Measurements from ENCODE around the gene TRIM16.
"Not testable (repeated sequence)": the region's sequence is repeated elsewhere in the genome, so short reads cannot be mapped to it uniquely, and the experiment has no call there.

Gene TRIM16

DNA sequence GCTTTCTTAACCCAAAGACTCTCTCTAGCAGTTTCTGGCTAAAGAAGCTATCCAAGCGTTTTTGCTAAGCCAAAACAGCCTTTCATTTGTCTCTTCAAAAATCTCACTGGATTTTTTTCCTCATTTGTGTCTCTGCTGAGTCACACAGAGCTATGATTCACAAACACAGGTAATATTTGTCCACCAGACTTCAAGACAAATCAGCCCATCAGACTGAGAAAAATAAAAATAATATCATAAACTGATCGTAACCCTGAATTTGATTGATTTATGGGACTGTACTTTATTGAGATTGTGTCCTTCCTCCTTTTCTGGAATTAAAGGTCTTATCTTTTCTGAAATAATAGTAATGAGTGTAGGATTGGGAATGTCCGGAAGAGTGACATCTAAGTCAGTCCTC is 25.8 kb downstream of the TRIM16 start:
- no peak for DNase-seq (ENCODE audit: low read depth in 2 of 2)

DNA sequence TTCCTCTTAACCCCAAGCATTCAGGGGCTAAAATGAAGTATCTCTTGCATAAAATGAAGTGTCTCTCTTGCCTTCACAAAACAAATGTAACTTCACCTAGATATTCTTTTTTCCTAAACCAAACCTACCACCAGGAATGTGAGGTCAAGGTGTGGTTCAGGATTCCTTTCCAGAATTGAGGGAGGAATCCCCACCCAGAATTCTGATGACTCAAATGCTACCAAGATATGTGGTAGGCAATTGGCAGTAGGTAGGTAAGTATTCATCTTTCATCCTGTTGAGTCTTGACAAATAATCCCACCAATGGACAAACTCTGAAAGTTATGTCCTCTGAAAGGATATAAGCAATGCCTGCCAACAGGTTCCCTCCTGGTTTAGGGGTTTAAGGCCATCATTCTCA is 26.2 kb downstream of the TRIM16 start:
- no peak for DNase-seq (ENCODE audit: low read depth in 2 of 2)

DNA sequence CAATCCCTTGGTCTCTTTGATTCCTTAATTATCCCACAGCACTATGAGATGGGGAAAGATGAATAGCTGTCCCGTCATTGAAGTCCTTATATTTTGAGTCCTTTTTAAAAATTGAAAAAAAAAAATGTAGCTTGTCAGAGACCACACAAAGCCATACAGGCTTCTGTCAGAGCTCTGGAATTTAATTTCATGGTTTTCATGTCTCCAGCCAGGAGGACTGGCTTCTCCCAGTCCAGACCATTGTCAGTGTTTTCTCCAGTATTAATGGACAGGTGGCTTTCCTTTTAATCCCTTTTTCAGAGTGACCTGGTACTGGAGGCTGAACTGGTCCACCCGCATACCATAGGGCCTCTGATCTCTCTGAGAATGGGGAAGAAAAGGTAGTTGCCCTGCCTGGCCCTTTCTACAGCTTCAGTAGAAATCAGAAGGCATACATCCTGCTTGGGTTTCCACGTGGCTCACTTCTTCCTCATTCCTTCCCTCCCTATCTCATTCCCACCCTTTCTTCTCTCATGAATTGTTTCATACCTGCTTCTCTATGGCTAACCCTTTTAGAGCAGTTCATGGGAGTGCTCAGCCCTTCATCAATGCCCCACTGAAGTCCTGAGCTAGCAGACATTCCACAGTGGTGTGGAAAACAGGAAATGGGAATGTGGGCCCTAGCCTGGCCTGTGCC is 29.1 kb downstream of the TRIM16 start:
- no peak for DNase-seq (ENCODE audit: low read depth in 2 of 2)

DNA sequence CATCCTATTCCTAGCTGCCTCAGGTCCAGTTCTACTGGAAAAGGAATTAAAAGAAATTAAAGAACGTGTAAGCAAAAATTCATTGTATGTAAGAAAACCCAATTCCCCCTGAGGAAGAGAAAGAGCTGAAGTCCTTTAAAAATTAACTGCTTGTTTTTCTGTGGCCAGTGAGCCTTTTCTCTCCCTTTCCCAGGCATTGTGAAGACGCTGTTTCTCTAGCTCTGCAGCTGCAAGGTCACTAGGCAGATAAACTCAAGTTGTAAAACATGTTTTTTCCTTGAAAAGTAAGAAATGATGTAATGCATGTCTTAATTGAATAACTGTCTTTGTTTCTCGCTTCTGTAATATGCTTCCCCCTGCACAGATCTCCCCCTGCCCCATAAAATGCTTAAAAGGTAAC is 29.7 kb downstream of the TRIM16 start:
- DNase-seq (ENCODE audit: low read depth in 2 of 2): not testable (repeated sequence)

DNA sequence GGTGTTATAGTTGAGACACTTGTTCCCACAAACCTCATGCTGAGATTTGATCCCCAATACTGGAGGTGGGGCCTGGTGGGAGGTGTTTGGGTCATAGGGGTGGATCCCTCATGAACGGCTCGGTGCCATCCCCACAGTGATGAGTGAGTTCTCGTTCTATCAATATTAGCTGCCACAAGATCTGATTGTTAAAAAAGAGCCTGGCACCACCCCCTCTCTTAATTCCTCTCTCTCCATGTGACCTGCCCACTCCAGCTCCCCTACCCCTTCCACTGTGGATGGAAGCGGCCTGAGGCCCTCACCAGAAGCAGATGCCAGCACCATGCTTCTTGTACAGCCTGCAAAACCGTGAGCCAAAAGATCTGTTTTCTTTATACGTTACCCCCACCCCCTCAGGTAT is 31.2 kb downstream of the TRIM16 start:
- DNase-seq (ENCODE audit: low read depth in 2 of 2): no peak

DNA sequence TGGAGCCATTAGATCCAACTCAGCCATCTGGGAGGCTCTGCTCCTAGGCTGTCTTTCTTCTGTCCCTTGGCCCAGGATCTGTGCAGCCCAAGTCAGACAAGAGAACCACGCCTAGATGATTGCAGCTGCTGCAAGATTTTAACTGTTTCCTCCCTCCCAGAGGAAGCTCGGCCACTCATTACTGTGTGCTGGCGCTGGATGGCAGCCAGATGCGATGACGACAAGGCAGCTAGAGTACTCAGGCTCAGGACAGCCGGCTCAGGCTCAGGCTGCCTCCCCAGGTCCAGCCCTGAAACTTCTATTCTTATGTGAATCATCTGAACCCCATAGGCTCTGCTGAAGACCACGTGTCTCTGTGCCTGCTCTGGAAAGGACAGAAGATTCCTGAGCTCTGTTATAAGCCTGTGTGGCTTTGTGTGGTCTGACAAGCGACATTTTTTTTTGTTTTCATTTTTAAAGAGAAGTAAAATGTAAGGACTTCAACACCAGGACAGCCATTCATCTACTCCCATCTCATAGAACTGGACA is 32.5 kb downstream of the TRIM16 start:
- no peak for DNase-seq (ENCODE audit: low read depth in 2 of 2)

DNA sequence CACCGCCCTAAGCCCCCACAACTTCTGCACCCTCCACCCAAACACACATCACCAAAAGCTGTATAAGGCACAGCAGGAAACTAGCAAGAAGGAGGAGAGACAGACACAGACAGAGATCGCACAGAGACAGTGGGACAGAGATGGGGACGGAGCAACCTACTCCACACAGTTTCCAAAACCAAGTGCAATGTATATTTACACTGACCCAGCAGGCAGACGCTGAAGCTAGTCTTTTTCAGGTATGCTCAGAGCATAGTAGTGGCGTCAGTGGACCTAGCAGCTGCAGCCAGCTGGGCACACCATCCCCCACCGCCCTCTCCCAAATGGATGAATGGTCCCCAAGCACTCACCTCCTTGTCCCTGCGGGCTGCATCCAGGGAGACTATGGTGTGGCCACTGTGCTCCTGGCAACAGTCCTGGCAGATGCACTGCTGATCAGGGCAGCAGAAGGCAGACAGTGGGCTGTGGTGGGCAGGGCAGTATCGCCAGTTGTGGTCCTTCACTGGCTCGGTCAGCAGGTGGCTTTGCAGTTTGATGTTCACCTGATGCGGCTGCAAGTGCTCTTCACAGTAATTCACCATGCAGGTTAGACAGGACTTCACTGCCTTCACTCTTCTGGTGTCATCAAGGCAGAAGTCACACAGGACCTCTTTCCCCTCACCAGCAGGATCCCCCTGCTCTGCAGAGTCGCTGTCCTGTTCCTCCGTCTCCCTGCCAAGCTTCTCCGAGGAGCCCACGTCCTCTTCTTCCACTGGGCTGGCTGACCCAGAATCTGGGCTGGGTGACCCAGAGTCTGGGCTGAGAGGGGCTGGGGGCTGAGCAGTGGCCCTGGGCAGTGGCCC is 33.1 kb downstream of the TRIM16 start:
- DNase-seq (ENCODE audit: low read depth in 2 of 2): no peak

DNA sequence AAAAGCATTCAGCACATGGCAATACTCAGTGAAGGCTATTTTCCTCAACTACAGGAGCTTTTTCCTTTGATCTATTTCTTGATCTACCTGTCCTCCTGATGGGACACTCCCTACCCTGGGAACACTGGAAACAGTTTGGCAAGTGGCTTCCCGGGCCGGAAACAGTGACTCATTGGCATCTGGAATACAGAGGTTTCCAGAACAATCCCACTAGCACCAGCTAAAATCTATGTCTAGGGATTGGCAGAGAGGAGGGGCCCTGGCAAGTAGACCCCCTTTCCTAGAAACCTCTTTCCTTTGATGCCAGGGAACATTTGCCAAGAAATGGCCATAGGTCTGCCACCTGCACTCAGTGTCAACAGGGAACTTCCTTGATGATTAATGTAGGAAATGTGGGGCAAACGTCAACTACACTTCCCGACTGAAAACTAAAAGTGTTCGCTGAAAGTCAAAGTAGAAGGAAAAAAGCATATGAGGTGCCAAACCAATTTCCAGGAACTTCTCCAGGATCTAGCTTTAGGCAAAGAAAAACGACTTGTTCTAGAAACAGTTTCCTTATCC is 34.2 kb downstream of the TRIM16 start:
- no peak for DNase-seq (ENCODE audit: low read depth in 2 of 2)

DNA sequence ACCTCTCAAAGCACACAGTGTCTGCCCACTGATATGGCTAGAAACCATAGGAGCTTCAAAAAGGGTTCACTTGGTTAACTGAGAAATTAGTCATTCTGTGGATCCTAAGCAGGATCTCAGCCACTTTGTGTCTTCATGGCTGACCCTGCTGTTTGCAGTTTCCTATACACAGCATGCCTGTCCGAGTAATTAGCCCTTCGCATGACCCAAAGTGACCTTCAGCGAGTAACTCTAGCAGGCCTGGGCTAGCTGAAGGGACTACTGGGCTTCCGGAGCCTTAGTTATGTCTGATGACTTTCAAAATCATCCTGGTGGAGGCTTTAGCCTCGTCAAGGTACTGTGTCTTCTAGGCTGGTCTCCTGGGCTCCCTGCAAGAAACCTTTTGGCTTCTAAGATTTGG is 35.7 kb downstream of the TRIM16 start:
- no peak for DNase-seq (ENCODE audit: low read depth in 2 of 2)

DNA sequence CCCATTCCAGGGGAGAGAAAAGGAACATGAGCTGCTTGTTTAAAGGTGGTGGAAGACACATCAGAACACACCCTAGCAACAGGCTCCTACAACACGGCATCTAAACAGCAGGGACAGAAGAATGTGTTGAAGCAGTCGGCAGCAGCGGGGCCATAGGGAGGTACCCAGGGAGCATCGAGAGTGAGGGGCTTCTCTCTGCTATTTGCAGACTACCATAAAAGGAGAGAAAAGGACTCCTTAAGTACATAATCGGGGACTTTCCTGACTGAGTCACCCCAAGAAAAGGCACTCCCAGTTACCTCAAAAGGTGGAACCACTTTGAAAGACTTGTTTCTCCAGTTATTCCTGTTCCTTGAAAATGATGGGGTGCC is 38.2 kb downstream of the TRIM16 start:
- not testable (repeated sequence) for DNase-seq (ENCODE audit: low read depth in 2 of 2)

DNA sequence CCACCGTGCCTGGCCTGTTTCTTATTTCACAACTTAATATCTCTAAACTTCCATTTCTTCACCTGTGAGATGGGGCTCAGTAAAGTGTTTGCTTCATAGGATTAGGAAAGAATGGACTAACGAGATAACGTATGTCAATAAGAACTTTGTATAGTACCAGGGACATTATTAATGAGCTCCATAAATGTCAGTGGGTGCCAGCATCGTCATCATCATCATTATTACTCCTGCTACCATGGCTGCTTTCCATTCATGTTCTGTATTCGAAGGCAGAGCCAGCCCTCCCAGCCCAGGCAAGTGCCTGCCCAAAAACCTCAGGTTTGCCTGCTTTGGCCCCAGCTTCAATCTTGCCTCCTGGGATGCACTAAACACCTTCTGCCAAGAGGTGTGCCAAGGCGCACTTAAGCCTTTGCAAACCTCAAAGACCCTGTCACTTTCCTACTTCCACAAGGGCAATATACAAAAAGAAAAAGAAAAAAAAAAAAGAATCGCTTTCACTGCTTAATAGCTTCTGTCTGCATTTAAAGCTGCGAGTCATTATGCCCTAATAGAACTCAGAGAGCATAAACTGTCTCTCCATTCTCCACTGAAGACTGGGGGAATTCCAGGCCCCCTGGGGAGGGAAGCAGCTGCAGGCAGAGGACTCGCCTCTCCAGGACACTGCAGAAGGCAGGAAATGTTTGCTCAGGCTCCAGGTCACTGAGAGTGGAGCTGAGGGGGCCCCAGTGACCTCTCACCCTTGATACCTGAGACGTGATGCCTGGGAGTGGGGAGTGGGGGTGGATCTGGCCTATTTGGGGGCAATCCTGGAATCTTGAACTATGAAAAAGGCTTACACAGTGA is 38.8 kb downstream of the TRIM16 start:
- not testable (repeated sequence) for DNase-seq (ENCODE audit: low read depth in 2 of 2)

DNA sequence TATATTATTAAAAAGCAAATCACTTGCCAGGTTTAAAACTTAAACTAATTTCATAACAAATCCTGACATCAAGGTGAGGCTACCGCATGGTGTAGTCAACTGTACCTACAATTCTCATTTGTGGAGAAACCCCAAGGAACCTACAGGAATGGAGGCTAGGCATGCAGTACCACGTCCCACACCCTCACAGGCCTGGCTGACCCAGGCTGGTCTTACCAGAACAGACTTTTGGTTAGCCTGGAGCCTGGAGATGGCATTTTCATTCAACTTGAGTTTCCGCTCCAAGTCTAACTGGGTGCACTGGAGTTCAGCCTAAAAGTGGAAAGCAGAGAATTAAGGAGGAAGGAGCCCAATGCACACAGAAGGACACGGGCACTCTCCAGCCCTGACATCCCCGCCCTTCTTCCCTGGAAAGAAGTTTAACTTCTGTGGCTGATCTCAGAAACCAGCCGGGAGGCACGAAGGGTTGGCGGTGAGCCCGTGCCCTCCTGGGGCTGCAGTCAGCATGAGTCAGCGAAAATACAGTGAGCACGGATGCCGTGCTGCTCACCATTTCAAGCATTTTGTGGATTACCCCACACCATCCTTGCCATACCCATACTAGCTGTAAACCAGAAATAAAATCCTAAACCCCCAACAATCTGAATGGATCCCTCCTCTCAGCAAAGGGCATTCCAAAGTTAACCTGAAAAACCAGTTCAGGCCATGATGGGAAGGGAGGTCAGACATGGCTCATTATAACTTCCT is 41.4 kb downstream of the TRIM16 start:
- DNase-seq (ENCODE audit: low read depth in 2 of 2): not testable (repeated sequence)

DNA sequence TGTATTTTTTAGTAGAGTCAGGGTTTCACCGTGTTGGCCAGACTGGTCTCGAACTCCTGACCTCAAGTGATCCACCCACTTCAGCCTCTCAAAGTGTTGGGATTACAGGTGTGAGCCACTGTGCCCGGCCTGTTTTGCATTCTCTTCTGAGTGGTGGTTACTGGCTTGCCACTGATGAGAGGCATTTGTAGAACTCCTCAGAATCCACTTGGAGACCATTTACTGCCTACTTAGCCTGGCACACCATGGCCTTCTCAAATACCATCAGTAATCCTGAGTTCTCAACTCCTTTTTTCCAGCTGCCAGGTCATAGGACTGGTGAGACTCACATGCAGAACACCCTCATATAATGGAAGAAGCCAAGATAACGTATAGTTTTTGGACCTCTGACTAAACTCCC is 42.1 kb downstream of the TRIM16 start:
- DNase-seq (ENCODE audit: low read depth in 2 of 2): not testable (repeated sequence)

DNA sequence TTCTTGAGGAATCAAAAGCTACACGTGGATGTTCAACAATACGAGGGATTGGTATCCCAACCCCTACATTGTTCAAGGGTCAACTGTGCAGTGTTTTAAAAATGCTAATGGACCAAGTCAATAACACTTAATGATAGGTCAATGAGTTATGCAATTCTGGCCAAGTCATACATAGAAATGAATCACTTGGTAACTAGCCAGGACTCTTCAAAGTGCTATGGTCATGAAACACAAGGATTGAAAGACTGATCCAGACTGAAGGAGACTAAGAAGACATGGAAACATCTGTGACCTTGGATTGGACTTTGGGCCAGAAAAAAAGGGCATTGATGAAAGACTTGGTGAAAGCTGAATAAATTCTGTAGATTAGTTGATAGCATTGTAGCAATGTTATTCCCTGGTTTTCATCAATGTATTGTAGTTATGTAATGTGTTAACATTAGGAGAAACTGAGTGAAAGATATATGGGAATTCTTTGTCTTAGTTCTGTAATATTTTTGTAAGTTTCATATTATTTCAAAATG is 53.1 kb downstream of the TRIM16 start:
- not testable (repeated sequence) for DNase-seq (ENCODE audit: low read depth in 2 of 2)

DNA sequence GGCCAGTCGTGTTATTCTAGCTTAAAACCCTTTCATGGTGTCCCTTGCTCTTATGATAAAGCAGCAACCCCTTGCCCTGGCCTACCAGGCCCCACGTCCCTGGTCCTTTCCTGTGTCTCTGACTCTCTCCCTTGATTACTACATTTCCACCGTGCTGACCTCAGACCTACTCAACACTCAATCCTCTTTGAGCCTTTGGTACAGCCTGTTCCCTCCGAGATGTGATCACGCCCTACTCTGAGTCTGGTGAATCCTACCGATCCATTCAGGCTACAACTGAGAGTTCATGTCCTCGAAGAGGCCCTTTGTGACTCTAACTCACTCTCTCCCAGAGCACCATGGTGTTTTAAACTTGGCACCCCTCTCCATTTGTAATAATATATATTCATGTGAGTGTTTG is 54.1 kb downstream of the TRIM16 start:
- not testable (repeated sequence) for DNase-seq (ENCODE audit: low read depth in 2 of 2)

DNA sequence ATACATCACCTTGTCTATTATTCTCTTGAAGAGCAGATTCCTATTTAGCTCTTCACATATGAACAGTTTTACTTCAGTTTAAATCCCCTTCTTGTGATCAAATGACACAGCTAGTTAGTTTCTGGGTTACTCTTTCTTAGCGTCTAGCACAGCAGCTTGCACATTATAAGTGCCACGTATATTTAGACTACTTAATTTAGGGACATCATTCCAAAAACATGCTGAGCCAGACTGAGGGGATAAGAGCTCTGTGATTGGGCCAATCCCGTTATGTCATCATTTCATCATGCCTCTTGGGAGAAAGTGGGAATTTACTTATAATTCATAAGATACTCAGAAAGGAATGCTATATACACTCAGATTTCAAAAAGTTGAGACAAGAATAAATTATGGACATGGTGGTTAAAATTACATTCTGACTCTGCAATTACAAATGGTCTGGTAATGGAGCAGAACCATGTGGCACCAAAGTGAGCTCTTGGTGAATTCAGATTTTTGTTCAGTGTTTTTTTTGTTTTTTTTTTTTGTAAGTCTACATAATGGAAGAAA is 60.4 kb downstream of the TRIM16 start:
- DNase-seq (ENCODE audit: low read depth in 2 of 2): not testable (repeated sequence)

DNA sequence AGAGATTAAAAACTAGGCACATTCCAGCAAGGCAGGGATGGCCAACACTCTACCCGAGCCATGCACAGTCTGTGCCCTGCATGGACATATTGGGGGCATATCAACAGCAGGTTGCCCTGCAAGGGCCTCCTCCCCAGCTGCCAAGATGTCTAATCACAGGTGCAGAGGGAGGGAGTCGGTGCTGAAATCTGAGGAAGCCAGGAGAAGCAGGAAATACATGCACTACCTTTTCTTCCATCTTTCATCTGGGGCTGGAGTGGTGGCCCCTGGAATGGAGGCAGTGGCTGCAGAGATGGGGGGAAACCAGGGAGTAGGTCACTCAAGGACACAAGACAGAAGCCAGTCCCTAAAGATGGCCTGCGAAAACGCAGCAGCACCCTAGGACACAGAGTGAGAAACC is 60.9 kb downstream of the TRIM16 start:
- not testable (repeated sequence) for DNase-seq (ENCODE audit: low read depth in 2 of 2)

DNA sequence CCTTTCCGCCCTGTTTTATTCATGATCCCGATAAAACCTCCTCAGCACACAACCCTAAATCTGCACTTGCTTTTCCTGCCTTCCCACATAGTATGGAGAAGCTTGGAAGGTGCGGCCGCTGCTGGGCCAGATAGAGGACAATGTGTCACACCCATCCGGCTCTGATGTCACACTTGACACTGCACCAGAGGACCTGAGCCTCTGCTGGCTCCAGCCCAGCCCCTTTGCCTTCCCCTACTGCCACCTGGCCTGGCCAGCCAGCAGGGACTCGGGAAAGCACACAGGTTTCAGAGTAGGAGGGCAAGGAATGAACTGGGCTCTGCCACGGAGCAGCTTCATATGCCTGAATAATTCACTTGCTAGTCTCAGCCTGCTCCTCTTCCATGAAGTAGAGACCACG is 62.0 kb downstream of the TRIM16 start:
- DNase-seq (ENCODE audit: low read depth in 2 of 2): not testable (repeated sequence)

DNA sequence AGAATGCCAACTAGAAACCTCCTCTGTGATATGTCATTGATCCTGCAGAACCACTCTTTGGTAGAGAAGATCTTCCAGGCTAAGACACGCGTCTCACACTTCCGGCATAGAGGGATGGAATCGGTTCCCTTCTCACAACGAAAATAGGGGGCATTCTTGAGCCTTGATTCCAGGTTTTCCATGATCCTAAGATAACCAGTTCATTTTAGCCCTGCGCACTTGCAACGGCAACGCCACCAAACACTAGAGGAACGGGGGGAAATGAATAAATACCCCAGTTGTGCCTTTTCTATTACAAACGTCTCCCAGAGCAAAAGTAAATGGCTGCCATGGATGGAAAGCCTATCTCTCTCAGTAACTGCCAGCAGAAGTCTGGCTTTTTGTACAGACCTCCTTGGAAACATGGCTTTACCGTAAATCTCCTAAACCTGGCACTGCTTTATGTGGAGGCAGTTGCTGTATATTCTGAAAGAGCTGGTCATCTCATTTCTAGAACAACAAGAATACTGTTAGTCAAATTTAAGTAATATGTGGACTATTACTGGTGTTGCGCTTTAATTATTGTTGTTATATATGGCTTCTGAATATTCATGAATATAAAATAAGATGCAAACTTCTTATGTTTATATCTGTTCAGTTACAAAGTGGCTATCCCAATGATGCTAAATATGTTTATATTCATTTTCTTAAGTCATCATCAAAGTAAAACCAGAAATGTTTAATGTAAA is 64.6 kb downstream of the TRIM16 start, which contains the start of gene FBXW10B:
Gene FBXW10B, minus strand, starts transcription at position 374 of the 728 bp plus-strand sequence. Its CDS starts 192 bp downstream, at position 182.
- not testable (repeated sequence) for DNase-seq (ENCODE audit: low read depth in 2 of 2)

DNA sequence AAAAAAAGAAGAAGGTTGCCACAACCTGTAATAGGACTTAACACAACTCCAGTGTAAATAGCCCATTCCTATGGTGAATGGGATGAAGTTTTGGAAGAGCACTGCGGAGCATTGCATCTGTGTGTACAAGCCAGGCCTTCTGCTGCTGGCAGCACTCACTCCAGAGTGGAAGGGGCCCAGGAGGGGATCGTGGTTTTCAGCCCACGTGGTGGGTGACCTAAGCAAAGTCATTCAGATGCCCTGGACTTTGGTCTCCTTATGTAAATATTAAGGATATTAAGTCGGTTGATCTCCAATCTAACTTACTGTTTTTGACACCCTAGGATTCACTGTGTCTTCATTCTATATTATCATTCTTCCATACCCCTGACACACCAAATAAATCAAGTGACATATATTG is 67.3 kb downstream of the TRIM16 start:
- DNase-seq (ENCODE audit: low read depth in 2 of 2): not testable (repeated sequence)
